Colonic mucosa (tissue), 4 donors: ENCODE data around the gene OTUD3. TPM values are rescaled to one million over a fixed set of nuclear protein-coding genes. Genes with fewer than 3 reads are reported as not detected.

ENCODE experiments used
- DNase-seq: peaks from one replicate; pipeline ENCODE4 v3.0.0-alpha.2; 2020
- H3K27ac ChIP-seq: fragments of 200-600 bp; one replicate; pipeline ENCODE4 v1.8.0; 2021
- H3K27me3 ChIP-seq: fragments of 200-600 bp; one replicate; pipeline ENCODE4 v1.8.0; 2021
- H3K36me3 ChIP-seq: fragments of 200-600 bp; one replicate; pipeline ENCODE4 v1.8.0; 2021
- H3K4me1 ChIP-seq: fragments of 200-600 bp; one replicate; pipeline ENCODE4 v1.8.0; 2021; ENCODE audit warnings: mild to moderate bottlenecking
- H3K4me3 ChIP-seq: fragments of 200-600 bp; one replicate; pipeline ENCODE4 v1.8.0; 2021
- H3K9ac ChIP-seq, 2 donors: one replicate each; pipeline ENCODE4 v1.7.0; 2013; ENCODE audit warnings: control low read depth in 2 of 2, low read depth in 2 of 2, low read length in 2 of 2
- H3K9me3 ChIP-seq: fragments of 200-600 bp; one replicate; pipeline ENCODE4 v1.8.0; 2021
- CTCF ChIP-seq: fragments of 200-600 bp; IDR thresholded peaks from one replicate; pipeline ENCODE4 v1.8.0; 2022; ENCODE audit warnings: antibody characterized with exemption, mild to moderate bottlenecking
- intact Hi-C: fragments of 100-400 bp; cut with DNase I; formaldehyde crosslinking; loops from one replicate; pipeline ENCODE4 v1.14.1; 2022
- total RNA-seq, 2 donors: library from RNA; stranded (reverse); fragmentation: NEBNext Ultra II Directional in 1 of 2; extraction: Animal tissue kit (Norgen Biotek cat#: 25700) in 1 of 2; gene quantifications; one replicate each; pipeline ENCODE4 v1.2.1, GENCODE V29; 2021
- donor health status: healthy.
- donor health status: DM: no; HTN: no; CAD: no.
- donor health status: DM: no; HTN: no; CAD: no.

Gene OTUD3
- total RNA-seq, 2 donors from 2014 or later = 9.6 to 15.6 TPM

GRCh38 chr1:19936061-19936750, 54.0 kb downstream of the OTUD3 start:
- DNase-seq = no peak
- Histone ChIP-seq H3K4me3 (no peak overlapping the region), H3K9me3 (no peaks in the 10 kb centered on the region), H3K27ac (no peak overlapping the region), H3K36me3 (no peaks in the 10 kb centered on the region), H3K4me1 (no peaks in the 10 kb centered on the region), H3K27me3 (no peaks in the 10 kb centered on the region), H3K9ac (no peak overlapping the region)
- intact Hi-C loops = no loop called here
- TF ChIP-seq CTCF = no peak

- Histone ChIP-seq H3K27ac (no peak overlapping the region), H3K27me3 (no peaks in the 10 kb centered on the region), H3K36me3 (no peaks in the 10 kb centered on the region), H3K4me1 (no peaks in the 10 kb centered on the region), H3K9ac (no peak overlapping the region), H3K9me3 (no peaks in the 10 kb centered on the region), H3K4me3 (no peak overlapping the region)
- TF ChIP-seq CTCF = no peak
- DNase-seq = no peak
- intact Hi-C loops = no loop called here
Observed at GRCh38 chr1:19938472-19938871, 56.3 kb downstream of the OTUD3 start.

- TF ChIP-seq CTCF = no peak
- Histone ChIP-seq H3K4me1 (no peaks in the 10 kb centered on the region), H3K9ac (no peak overlapping the region), H3K9me3 (no peaks in the 10 kb centered on the region), H3K4me3 (no peak overlapping the region), H3K36me3 (no peaks in the 10 kb centered on the region), H3K27me3 (no peaks in the 10 kb centered on the region), H3K27ac (no peak overlapping the region)
- intact Hi-C loops = no loop called here
- no peak for DNase-seq
Observed at GRCh38 chr1:19940486-19941205, 58.5 kb downstream of the OTUD3 start.

DNA sequence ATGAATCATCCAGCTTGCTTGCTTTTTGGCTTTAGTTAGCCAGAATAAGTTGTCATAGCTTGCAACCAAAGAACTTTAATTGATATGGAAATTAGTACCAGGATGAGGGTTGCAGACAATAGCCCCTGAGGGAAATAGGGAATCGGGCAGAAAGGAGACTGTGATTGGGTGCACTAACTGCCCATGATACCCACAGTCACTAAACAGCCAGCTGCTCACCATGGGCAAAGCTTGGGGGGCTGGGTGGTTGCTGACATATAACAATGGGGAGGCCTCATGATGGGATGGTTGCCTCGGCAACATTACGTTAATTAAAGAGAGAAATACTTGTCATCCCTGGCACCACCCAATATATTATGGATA, 59.0 kb downstream of the OTUD3 start:
- no peak for TF ChIP-seq CTCF
- Histone ChIP-seq H3K27ac (no peak overlapping the region), H3K9ac (no peak overlapping the region), H3K36me3 (no peaks in the 10 kb centered on the region), H3K4me3 (no peak overlapping the region), H3K9me3 (no peaks in the 10 kb centered on the region), H3K4me1 (no peaks in the 10 kb centered on the region), H3K27me3 (no peaks in the 10 kb centered on the region)
- intact Hi-C loops = no loop called here
- DNase-seq = no peak

DNA sequence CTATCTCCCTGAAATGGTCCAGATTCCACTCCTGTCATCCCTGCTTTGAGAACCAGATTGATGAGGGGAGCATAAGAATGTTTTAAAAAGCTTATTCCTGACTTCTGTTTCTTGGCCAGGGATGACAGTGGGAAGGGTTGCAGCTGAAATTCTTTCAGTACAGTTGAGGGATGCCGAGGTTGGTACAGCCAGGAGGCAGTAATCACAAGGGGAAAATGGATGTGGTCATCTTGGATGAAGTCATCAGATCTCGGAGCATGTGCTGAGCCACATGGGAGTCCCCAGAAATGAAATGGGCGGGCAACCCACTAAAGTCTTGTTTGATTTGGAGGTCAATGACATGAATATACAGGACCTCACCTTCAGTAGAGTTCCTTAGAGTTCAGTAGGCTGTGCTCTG, 59.9 kb downstream of the OTUD3 start:
- no peaks in the 10 kb centered on the region for H3K9me3 ChIP-seq

More for the DNA sequence above, 59.9 kb downstream of the OTUD3 start:
- Histone ChIP-seq H3K4me1 (no peaks in the 10 kb centered on the region), H3K4me3 (no peak overlapping the region), H3K27me3 (no peaks in the 10 kb centered on the region), H3K27ac (no peak overlapping the region), H3K9ac (no peak overlapping the region), H3K36me3 (no peaks in the 10 kb centered on the region)
- intact Hi-C loops = no loop called here
- no peak for TF ChIP-seq CTCF
- no peak for DNase-seq
